IMR-90 (cell line): ENCODE results near the gene FRMPD3. TPM values are rescaled to one million over a fixed set of nuclear protein-coding genes. Genes with fewer than 3 reads are reported as not detected.

Experiments used
- ATAC-seq: fragments of 200-7000 bp; cut with Tn5 transposase; 2 replicates; pipeline ENCODE4 v1.9.1; 2020; ENCODE audit warnings: low read depth, mild to moderate bottlenecking, moderate library complexity
- BruUV-seq: library from RNA; stranded (reverse); fragments of 400-500 nt; replicated peaks from 2 replicates; lab custom pipeline; 2021; lab: Mats Ljungman, UMichigan
- CTCF ChIA-PET: fragments of 300-600 bp; formaldehyde crosslinking; extraction: SDS; loops from one replicate; lab custom pipeline; 2021; ENCODE audit warnings: antibody characterized with exemption; lab: Yijun Ruan, JAX
- POLR2A ChIA-PET: fragments of 300-600 bp; sonication (Branson Sonifier 250); formaldehyde crosslinking; loops from one replicate; lab custom pipeline; 2022; ENCODE audit warnings: antibody characterized with exemption; ENCODE audit not compliant: unreplicated experiment; lab: Charles Lee
- DNase-seq: peaks from one replicate; pipeline ENCODE4 v3.0.0; 2013
- H2AFZ ChIP-seq: replicated peaks from 2 replicates; pipeline ENCODE3; 2013; ENCODE audit warnings: low read length, mild to moderate bottlenecking; ENCODE audit not compliant: poor library complexity
- H2AK5ac ChIP-seq: 2 replicates; pipeline ENCODE4 v1.6.1; 2013; ENCODE audit warnings: low read depth, low read length, inconsistent platforms
- H2AK9ac ChIP-seq: replicated peaks from 2 replicates; pipeline ENCODE3; 2013; ENCODE audit warnings: mild to moderate bottlenecking, low read depth, low read length, moderate library complexity; ENCODE audit not compliant: poor library complexity
- H2BK120ac ChIP-seq: 2 replicates; pipeline ENCODE4 v1.6.1; 2013; ENCODE audit warnings: low read depth, low read length, inconsistent platforms
- H2BK15ac ChIP-seq: 3 replicates; pipeline ENCODE4 v1.6.1; 2013; ENCODE audit warnings: low read depth, low read length, inconsistent platforms
- H2BK20ac ChIP-seq: 2 replicates; pipeline ENCODE4 v1.6.1; 2013; ENCODE audit warnings: low read depth, mild to moderate bottlenecking, inconsistent platforms, low read length, moderate library complexity
- H2BK5ac ChIP-seq: 2 replicates; pipeline ENCODE4 v1.6.1; 2013; ENCODE audit warnings: mild to moderate bottlenecking, low read depth, low read length, inconsistent platforms; ENCODE audit not compliant: poor library complexity, severe bottlenecking
- H3K14ac ChIP-seq: replicated peaks from 2 replicates; pipeline ENCODE4 v1.6.1; 2013; ENCODE audit warnings: low read depth, low read length, inconsistent platforms
- H3K18ac ChIP-seq: 2 replicates; pipeline ENCODE4 v1.6.1; 2013; ENCODE audit warnings: low read depth, low read length, control low read depth
- H3K23ac ChIP-seq: 2 replicates; pipeline ENCODE4 v1.6.1; 2013; ENCODE audit warnings: low read depth, low read length, inconsistent platforms
- H3K27ac ChIP-seq: 2 replicates; pipeline ENCODE4 v1.5.1; 2013; ENCODE audit warnings: mild to moderate bottlenecking, control low read depth, low read length; ENCODE audit not compliant: insufficient read depth
- H3K27me3 ChIP-seq: 2 replicates; pipeline ENCODE4 v1.6.1; 2013; ENCODE audit warnings: low read length; ENCODE audit not compliant: control insufficient read depth, insufficient read depth
- H3K36me3 ChIP-seq: 2 replicates; pipeline ENCODE4 v1.6.1; 2013; ENCODE audit warnings: low read length, mixed read lengths; ENCODE audit not compliant: control insufficient read depth, insufficient read depth
- H3K4ac ChIP-seq: 2 replicates; pipeline ENCODE4 v1.6.1; 2013; ENCODE audit warnings: low read depth, low read length, inconsistent platforms
- H3K4me1 ChIP-seq: 2 replicates; pipeline ENCODE4 v1.6.1; 2013; ENCODE audit warnings: low read length, mixed read lengths; ENCODE audit not compliant: control insufficient read depth, insufficient read depth
- H3K4me2 ChIP-seq: 2 replicates; pipeline ENCODE4 v1.6.1; 2013; ENCODE audit warnings: low read depth, mild to moderate bottlenecking, control low read depth, low read length, moderate library complexity
- H3K4me3 ChIP-seq: 2 replicates; pipeline ENCODE4 v1.5.1; 2013; ENCODE audit warnings: low read depth, mild to moderate bottlenecking, control low read depth, low read length, moderate library complexity; ENCODE audit not compliant: insufficient read depth
- H3K56ac ChIP-seq: 2 replicates; pipeline ENCODE4 v1.6.1; 2013; ENCODE audit warnings: low read length, inconsistent platforms; ENCODE audit not compliant: insufficient read depth; ENCODE audit errors: extremely low read depth
- H3K79me1 ChIP-seq, 2 experiments: 2 replicates each; pipeline ENCODE4 v1.6.1; 2013; ENCODE audit warnings: low read length in 2 of 2, inconsistent platforms in 1 of 2, low read depth in 1 of 2
- H3K9ac ChIP-seq: 2 replicates; pipeline ENCODE4 v1.6.1; 2013; ENCODE audit warnings: low read depth, low read length, control low read depth
- H3K9me1 ChIP-seq: 2 replicates; pipeline ENCODE4 v1.6.1; 2013; ENCODE audit warnings: low read length, inconsistent platforms; ENCODE audit not compliant: insufficient read depth
- H3K9me3 ChIP-seq: 2 replicates; pipeline ENCODE4 v1.6.1; 2013; ENCODE audit warnings: low read length; ENCODE audit not compliant: control insufficient read depth, insufficient read depth
- H4K20me1 ChIP-seq: 2 replicates; pipeline ENCODE4 v1.6.1; 2013; ENCODE audit warnings: low read length, inconsistent platforms; ENCODE audit not compliant: insufficient read depth
- H4K5ac ChIP-seq: 2 replicates; pipeline ENCODE4 v1.6.1; 2013; ENCODE audit warnings: mild to moderate bottlenecking, low read depth, low read length, control low read depth
- H4K8ac ChIP-seq, 2 experiments: 2 replicates each; pipeline ENCODE4 v1.6.1; 2013; ENCODE audit warnings: low read depth in 2 of 2, low read length in 2 of 2, control low read depth in 1 of 2, inconsistent platforms in 1 of 2
- H4K91ac ChIP-seq: 2 replicates; pipeline ENCODE4 v1.6.1; 2013; ENCODE audit warnings: low read depth, low read length, inconsistent platforms; ENCODE audit not compliant: insufficient read depth
- BHLHE40 ChIP-seq: fragments of 150-350 bp; IDR thresholded peaks from 2 replicates; pipeline ENCODE4 v1.6.1; 2016; ENCODE audit warnings: mild to moderate bottlenecking, low read depth, low read length
- MAZ ChIP-seq: IDR thresholded peaks from 2 replicates; pipeline ENCODE4 v1.6.1; 2012; ENCODE audit warnings: low read depth, mild to moderate bottlenecking, low read length, improper control_type of control experiment, moderate library complexity, borderline replicate concordance
- SMC3 ChIP-seq: fragments of 150-350 bp; IDR thresholded peaks from 2 replicates; pipeline ENCODE4 v1.6.1; 2016; ENCODE audit warnings: low read depth, mild to moderate bottlenecking, antibody characterized with exemption, low read length, moderate library complexity
- WGBS, 2 experiments: methylation state at CpG; one replicate each; pipeline versions ENCODE4 v1.1.5 to v1.1.7; 2013; ENCODE audit warnings: missing lambda C conversion rate in 2 of 2; ENCODE audit not compliant: insufficient read length in 1 of 2; ENCODE audit errors: extremely low coverage in 2 of 2; 5-methylcytosine and 5-hydroxymethylcytosine counted together
- dilution Hi-C: fragments of 300-500 bp; cut with HindIII; formaldehyde crosslinking; loops from one replicate; pipeline ENCODE4 v1.14.3; 2018; ENCODE audit warnings: low sequenced_read_pairs; ENCODE audit not compliant: unreplicated experiment
- in situ Hi-C: fragments of 300-500 bp; cut with MboI; formaldehyde crosslinking; loops from 3 replicates; pipeline ENCODE4 v1.14.3; 2019; ENCODE audit warnings: low sequenced_read_pairs, inconsistent platforms, mixed read lengths
- intact Hi-C: fragments of 100-400 bp; cut with micrococcal nuclease; formaldehyde crosslinking; loops from 2 replicates; pipeline ENCODE4 v1.10.0; 2022
- polyA plus RNA-seq, 3 experiments: library from polyadenylated mRNA; depleted of rRNA; stranded (reverse); fragments of >200 nt; gene quantifications; 2 replicates each; pipeline ENCODE4 v1.2.3, GENCODE V29; 2012; ENCODE audit warnings: low replicate concordance in 1 of 3
- total RNA-seq: library from RNA; depleted of rRNA; stranded (reverse); fragments of >200 nt; gene quantifications from 2 replicates; pipeline ENCODE4 v1.2.3, GENCODE V29; 2012; rRNA removed

Gene FRMPD3
- total and polyA plus RNA-seq, 2 of the 4 experiments (the other 2 are of a cell fraction): under 0.01 to 0.19 TPM

DNA sequence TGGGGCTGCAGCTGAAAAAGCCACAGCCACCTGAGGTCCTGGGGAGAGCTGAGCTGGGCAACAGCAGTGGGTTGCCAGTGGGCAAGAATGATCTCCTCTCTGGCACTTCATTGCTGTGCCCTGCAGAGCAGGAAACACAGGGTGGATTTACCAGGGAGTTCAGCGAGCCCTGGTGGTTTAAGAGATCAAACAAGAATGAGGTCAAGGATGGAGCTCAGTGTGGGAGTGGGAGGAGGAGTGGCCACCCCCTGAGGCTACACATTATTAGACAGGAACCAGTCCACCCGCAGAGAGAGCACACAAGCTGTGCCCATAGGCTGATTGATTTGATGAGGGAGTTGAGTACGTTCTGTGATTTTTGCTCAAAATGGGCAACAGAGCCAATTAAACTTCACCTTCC lies 47.3 kb downstream of the FRMPD3 start:
- Histone ChIP-seq H3K36me3 (no peaks in the 10 kb centered on the region), H3K27me3 (peaks cover 38% of the 10 kb centered on the region), H3K9me1 (no peaks in the 10 kb centered on the region), H3K14ac (no peak overlapping the region), H3K23ac (no peak overlapping the region), H4K5ac (no peak overlapping the region), H3K18ac (no peak overlapping the region), H3K4me2 (no peak overlapping the region), H2BK5ac (no peak overlapping the region), H3K56ac (no peak overlapping the region), H4K8ac (no peak overlapping the region), H3K4me3 (no peak overlapping the region), H2BK15ac (no peak overlapping the region), H3K79me1 (no peaks in the 10 kb centered on the region), H2BK20ac (no peak overlapping the region), H2AFZ (no peak overlapping the region), H3K4me1 (no peaks in the 10 kb centered on the region), H4K20me1 (no peaks in the 10 kb centered on the region), H3K27ac (no peak overlapping the region), H3K4ac (no peak overlapping the region), H3K9me3 (no peaks in the 10 kb centered on the region), H4K91ac (no peak overlapping the region), H2AK5ac (no peak overlapping the region), H2BK120ac (no peak overlapping the region), H2AK9ac (no peak overlapping the region), H3K9ac (no peak overlapping the region)
- no CpG with 5 or more reads among the region's 3 CpGs for WGBS, 2 experiments
- POLR2A ChIA-PET: no interaction called here
- no TSS peak for BruUV-seq
- no peak for TF ChIP-seq MAZ
- TF ChIP-seq BHLHE40: no peak
- no peak for TF ChIP-seq SMC3
- CTCF ChIA-PET: no interaction called here
- ATAC-seq (no peak), DNase-seq (no peak)
- in situ Hi-C loops: no loop called here
- intact Hi-C loops: no loop called here
- dilution Hi-C loops: no loop called here

Other genes with a start within 250 kb of the FRMPD3 start
- gene NUP62CL, start 243.2 kb upstream of the FRMPD3 start, total RNA-seq: not detected in 2 replicates
- not detected in 2 replicates for gene NUP62CL, start 243.2 kb upstream of the FRMPD3 start, polyA plus RNA-seq (2012; rRNA removed)
- gene DNAAF6, start 243.0 kb upstream of the FRMPD3 start, total RNA-seq: not detected in 2 replicates
- gene DNAAF6, start 243.0 kb upstream of the FRMPD3 start, polyA plus RNA-seq (2012; rRNA removed): not detected in 2 replicates
- gene PRPS1, start 178.9 kb downstream of the FRMPD3 start, total RNA-seq: 137 and 162 TPM in 2 replicates
- gene PRPS1, start 178.9 kb downstream of the FRMPD3 start, polyA plus RNA-seq (2012; rRNA removed): 113 and 118 TPM in 2 replicates